H1 (cell line): ENCODE results near the gene PRR22. TPM values are rescaled to one million over a fixed set of nuclear protein-coding genes. Genes with fewer than 3 reads are reported as not detected.

Source experiments
- CBX8 ChIP-seq: fragments of 300-800, 300-1000 bp; sonication (generic); IDR thresholded peaks from 2 replicates; pipeline ENCODE4 v1.7.1; 2016; ENCODE audit warnings: low read depth, low read length, borderline replicate concordance
- RNF2 ChIP-seq: fragments of 200-900, 300-1000 bp; sonication (generic); IDR thresholded peaks from 2 replicates; pipeline ENCODE4 v1.7.1; 2016; ENCODE audit warnings: borderline replicate concordance, low read depth, mild to moderate bottlenecking, antibody characterized with exemption, low read length; ENCODE audit not compliant: poor library complexity, severe bottlenecking; ENCODE audit errors: missing control alignments
- polyA plus RNA-seq, 7 experiments: library from polyadenylated mRNA; depleted of rRNA in 3 of 7; stranded (reverse) in 5 of 7; unstranded in 2 of 7; fragments of >200 nt in 5 of 7; fragments of 200-250 nt in 2 of 7; gene quantifications; 1 replicate in 5 of 7; 2 replicates in 1 of 7; 4 replicates in 1 of 7; pipeline versions ENCODE4 v1.2.1 to v1.2.3, GENCODE V29; 2011 to 2013; ENCODE audit warnings: missing spikeins in 2 of 7, mixed read lengths in 2 of 7
- total RNA-seq: library from RNA; stranded (reverse); fragmentation: NEBNext Ultra II Directional; extraction: Animal tissue kit (Norgen Biotek cat#: 25700); gene quantifications from 2 replicates; pipeline ENCODE4 v1.2.1, GENCODE V29; 2021

PRR22 gene
- total and polyA plus RNA-seq, 2 of the 8 experiments (the other 6 are each of a cell fraction or from before 2014, with no cell fraction given) = 1.9 to 2.1 TPM

- TF ChIP-seq RNF2 = no peak
- no peak for TF ChIP-seq CBX8
Observed at GRCh38 chr19:5821521-5822180, 37.1 kb upstream of the PRR22 start (continued).
